Measurements from ENCODE around the gene TBC1D1.

The TBC1D1 gene

DNA sequence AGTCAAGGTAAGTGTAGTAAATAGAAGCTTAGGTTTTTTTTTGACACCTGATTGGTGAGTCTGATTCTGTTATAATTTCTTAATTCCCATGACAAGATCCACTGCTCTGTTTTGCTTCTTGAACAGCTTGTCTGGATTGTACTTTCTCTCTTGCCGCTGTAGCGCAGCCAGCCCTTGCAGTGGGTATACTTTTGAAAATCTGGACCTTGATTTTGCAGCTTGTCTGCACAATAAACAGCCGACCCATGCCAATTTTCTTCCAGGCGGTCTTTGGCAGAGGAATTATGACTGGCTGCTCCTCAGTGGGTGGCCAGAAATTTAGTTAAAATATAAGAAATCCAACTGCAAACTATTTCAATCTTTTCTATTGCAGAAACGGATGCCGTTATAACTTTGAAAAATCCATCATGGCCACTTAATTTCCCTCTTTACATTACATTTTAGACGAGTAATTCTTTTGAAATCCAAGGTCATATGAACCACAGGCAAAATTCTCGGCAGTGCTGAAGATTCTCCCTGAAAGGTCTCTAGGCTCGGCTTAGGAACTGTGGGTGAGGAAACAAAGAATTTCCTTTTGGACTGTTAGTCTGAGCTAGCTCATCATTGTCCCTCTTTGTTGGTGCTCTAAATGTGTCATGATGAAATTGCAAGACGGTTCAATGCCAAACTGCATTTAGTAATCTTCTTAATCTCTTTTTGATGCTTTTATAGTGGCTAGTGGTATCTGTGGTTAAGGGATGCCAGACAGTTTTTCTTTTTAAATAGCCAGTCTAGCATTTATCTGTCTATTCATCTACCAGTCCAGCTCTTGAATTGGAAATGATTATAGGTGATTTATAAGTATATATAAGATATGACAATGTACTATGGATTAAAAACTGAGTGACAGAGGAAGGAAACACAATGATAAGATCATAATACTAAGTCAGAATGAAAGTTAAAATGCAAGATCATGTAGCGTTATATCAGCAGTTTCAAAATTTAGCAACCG, 37.8 kb downstream of the TBC1D1 start:
- Histone ChIP-seq H3K27me3 (no peaks in the 10 kb centered on the region), H3K4me3 (ENCODE audit: low read depth in 1 of 2, low read length in 1 of 2) (no peak overlapping the region), H3K36me3 (peaks cover 42% of the 10 kb centered on the region), H3K9me3 (no peaks in the 10 kb centered on the region), H3K4me1 (ENCODE audit: control insufficient read depth in 1 of 2, insufficient read depth in 1 of 2, low read depth in 1 of 2, low read length in 1 of 2) (peaks cover 0 to 4% of the 10 kb centered on the region in 2 experiments), H3K27ac (no peak overlapping the region)
- TF ChIP-seq, protein P1, sequence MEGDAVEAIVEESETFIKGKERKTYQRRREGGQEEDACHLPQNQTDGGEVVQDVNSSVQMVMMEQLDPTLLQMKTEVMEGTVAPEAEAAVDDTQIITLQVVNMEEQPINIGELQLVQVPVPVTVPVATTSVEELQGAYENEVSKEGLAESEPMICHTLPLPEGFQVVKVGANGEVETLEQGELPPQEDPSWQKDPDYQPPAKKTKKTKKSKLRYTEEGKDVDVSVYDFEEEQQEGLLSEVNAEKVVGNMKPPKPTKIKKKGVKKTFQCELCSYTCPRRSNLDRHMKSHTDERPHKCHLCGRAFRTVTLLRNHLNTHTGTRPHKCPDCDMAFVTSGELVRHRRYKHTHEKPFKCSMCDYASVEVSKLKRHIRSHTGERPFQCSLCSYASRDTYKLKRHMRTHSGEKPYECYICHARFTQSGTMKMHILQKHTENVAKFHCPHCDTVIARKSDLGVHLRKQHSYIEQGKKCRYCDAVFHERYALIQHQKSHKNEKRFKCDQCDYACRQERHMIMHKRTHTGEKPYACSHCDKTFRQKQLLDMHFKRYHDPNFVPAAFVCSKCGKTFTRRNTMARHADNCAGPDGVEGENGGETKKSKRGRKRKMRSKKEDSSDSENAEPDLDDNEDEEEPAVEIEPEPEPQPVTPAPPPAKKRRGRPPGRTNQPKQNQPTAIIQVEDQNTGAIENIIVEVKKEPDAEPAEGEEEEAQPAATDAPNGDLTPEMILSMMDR (IDR thresholded peaks at IDR 0.05), result no peak

DNA sequence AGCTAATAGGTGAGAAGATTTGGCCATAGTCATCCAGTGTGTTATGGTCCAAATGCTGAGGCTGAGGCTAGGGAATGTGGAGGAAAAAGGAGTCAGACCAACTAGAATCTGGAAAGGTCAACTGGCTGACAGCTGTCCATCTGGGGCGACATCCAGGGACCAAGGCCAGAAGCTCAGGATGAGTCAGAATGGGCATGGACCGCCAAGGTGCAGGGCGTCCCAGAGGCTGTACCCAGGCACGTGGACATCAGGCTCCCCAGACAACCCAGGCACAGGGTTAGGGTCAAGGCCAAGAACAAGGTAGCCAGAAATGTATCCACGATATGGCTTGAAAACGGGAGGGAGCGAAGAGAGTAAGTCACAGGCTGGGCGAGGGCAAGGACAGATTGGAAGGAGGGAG, 43.2 kb downstream of the TBC1D1 start:
- Histone ChIP-seq H3K9me3 (no peaks in the 10 kb centered on the region), H3K27ac (no peak overlapping the region), H3K4me1 (ENCODE audit: control insufficient read depth in 1 of 2, insufficient read depth in 1 of 2, low read depth in 1 of 2, low read length in 1 of 2) (no peaks in the 10 kb centered on the region), H3K36me3 (peaks cover 57% of the 10 kb centered on the region), H3K27me3 (no peaks in the 10 kb centered on the region), H3K4me3 (ENCODE audit: low read depth in 1 of 2, low read length in 1 of 2) (no peak overlapping the region)
- TF ChIP-seq, protein P1 (IDR thresholded peaks at IDR 0.05), result no peak

DNA sequence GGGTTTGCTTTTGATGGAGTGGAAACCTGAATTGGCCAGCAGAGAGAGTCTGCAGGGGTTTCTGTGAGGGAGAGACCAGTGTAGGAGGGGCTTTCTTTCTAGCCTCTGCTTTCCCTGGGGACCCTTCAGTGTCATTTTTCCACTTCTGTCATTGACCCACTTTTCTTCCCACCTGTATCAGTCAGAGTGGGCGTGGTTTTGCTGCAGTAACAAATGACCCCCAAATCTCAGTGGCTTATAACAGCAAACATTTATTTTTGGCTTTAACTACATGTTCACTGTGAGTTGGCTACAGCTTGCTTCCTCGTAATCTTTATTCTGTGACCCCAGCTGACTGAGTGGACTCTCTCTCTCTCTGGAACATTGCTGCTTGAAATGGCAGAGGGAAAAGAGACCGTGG, 43.7 kb downstream of the TBC1D1 start:
- TF ChIP-seq, protein P1 (IDR thresholded peaks at IDR 0.05), result no peak
- H3K27me3 ChIP-seq, result no peaks in the 10 kb centered on the region
- no peaks in the 10 kb centered on the region for H3K4me1 ChIP-seq (ENCODE audit: control insufficient read depth in 1 of 2, insufficient read depth in 1 of 2, low read depth in 1 of 2, low read length in 1 of 2)
- H3K4me3 ChIP-seq (ENCODE audit: low read depth in 1 of 2, low read length in 1 of 2), result no peak overlapping the region
- H3K9me3 ChIP-seq, result no peaks in the 10 kb centered on the region
- H3K36me3 ChIP-seq, result peaks cover 57% of the 10 kb centered on the region
- H3K27ac ChIP-seq, result peak overlapping the region; percentile 6

DNA sequence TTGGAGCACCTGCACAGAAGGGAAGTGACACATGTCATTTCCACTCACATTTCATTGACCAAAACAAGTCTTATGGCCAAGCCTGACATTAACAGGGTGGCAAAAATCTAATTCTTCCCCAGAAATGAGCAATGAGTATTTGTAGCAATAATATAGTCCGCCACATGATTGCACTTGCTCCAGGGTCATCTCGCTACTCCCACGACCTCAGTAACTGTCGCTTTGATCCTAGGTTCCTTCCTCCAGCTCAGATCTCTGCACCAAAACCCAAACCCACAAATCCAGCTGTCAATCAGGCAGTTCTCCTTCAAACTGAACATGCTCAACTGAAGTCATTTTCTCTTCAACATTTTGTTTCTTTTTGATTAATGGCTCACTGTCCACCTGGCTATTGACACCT, 44.1 kb downstream of the TBC1D1 start:
- H3K27ac ChIP-seq, result peak overlapping the region; percentile 6
- no peaks in the 10 kb centered on the region for H3K9me3 ChIP-seq
- peaks cover 54% of the 10 kb centered on the region for H3K36me3 ChIP-seq
- no peak overlapping the region for H3K4me3 ChIP-seq (ENCODE audit: low read depth in 1 of 2, low read length in 1 of 2)
- H3K4me1 ChIP-seq (ENCODE audit: control insufficient read depth in 1 of 2, insufficient read depth in 1 of 2, low read depth in 1 of 2, low read length in 1 of 2), result no peaks in the 10 kb centered on the region
- no peaks in the 10 kb centered on the region for H3K27me3 ChIP-seq
- TF ChIP-seq, protein P1 (IDR thresholded peaks at IDR 0.05), result no peak

DNA sequence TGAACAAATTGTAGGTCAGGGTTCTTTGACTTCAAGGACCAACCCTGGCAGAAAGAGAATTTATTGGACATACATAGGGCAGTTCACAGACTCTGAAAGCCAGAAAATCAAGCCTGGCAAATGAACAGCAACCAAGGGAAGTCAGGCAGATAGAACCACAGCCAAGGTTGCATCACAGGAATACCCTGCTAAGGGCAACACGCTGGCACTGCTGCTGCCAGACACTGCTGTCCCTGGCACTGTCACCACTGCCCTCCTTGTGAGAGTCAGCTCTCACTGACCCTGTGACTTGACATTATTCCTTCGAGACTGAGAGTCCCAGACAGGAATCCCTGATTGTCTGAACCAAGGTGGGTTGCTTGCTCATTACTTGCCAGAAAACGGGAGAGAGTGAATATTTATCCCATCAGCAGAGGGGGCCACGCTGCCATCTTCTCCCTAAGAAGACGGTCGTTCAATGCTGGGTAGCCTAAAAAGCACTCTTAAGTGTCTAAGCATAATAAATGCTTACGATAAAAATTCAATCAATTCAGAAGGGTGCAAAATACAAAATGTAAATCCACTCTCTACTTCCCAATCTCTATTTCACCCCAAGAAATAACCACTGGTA, 46.1 kb downstream of the TBC1D1 start:
- Histone ChIP-seq H3K9me3 (no peaks in the 10 kb centered on the region), H3K4me1 (ENCODE audit: control insufficient read depth in 1 of 2, insufficient read depth in 1 of 2, low read depth in 1 of 2, low read length in 1 of 2) (no peaks in the 10 kb centered on the region), H3K27me3 (no peaks in the 10 kb centered on the region), H3K27ac (no peak overlapping the region), H3K36me3 (peaks cover 39% of the 10 kb centered on the region), H3K4me3 (ENCODE audit: low read depth in 1 of 2, low read length in 1 of 2) (no peak overlapping the region)
- TF ChIP-seq, protein P1 (IDR thresholded peaks at IDR 0.05), result no peak
